HepG2 (cell line): ENCODE measurements around the gene MAPK14. TPM values are rescaled to one million over a fixed set of nuclear protein-coding genes. Genes with fewer than 3 reads are reported as not detected.

Experiments
- ATF4 ChIP-seq, 2 experiments: fragments of 450-650 bp in 1 of 2; sonication (generic) in 1 of 2; formaldehyde crosslinking; IDR thresholded peaks; 2 replicates each; pipeline versions ENCODE4 v1.5.0 to v1.8.0; 2020 to 2022; ENCODE audit warnings: mild to moderate bottlenecking in 1 of 2, missing genetic modification reagents in 1 of 2
- BCL6 ChIP-seq: IDR thresholded peaks from 2 replicates; pipeline ENCODE4 v1.6.1; 2016; ENCODE audit warnings: missing genetic modification reagents, missing compliant biosample characterization
- GATAD1 ChIP-seq: IDR thresholded peaks from 2 replicates; pipeline ENCODE4 v1.6.1; 2016; ENCODE audit warnings: missing genetic modification reagents, missing compliant biosample characterization
- ISL2 ChIP-seq: sonication (generic); formaldehyde crosslinking; IDR thresholded peaks from 2 replicates; pipeline ENCODE4 v1.5.0; 2020; ENCODE audit warnings: missing genetic modification reagents
- KDM5A ChIP-seq: fragments of 200-600 bp; sonication (generic); IDR thresholded peaks from 2 replicates; pipeline ENCODE4 v1.7.0; 2018; ENCODE audit warnings: antibody characterized with exemption, mild to moderate bottlenecking, low read length, borderline replicate concordance
- KMT2A ChIP-seq: sonication (generic); formaldehyde crosslinking; IDR thresholded peaks from 2 replicates; pipeline ENCODE4 v1.4.0; 2020; ENCODE audit warnings: missing genetic modification reagents
- KMT2B ChIP-seq: IDR thresholded peaks from 2 replicates; pipeline ENCODE4 v1.6.1; 2016; ENCODE audit warnings: missing genetic modification reagents, missing compliant biosample characterization
- MXD4 ChIP-seq: IDR thresholded peaks from 2 replicates; pipeline ENCODE4 v1.6.1; 2016; ENCODE audit warnings: mild to moderate bottlenecking, missing biosample characterization, missing genetic modification reagents
- NFKBIZ ChIP-seq: IDR thresholded peaks from 2 replicates; pipeline ENCODE4 v1.6.1; 2018; ENCODE audit warnings: missing genetic modification reagents, missing compliant biosample characterization
- PATZ1 ChIP-seq: sonication (generic); formaldehyde crosslinking; IDR thresholded peaks from 2 replicates; pipeline ENCODE4 v1.4.0; 2020; ENCODE audit warnings: missing genetic modification reagents
- RFXAP ChIP-seq: sonication (generic); formaldehyde crosslinking; IDR thresholded peaks from 2 replicates; pipeline ENCODE4 v1.4.0; 2020; ENCODE audit warnings: missing genetic modification reagents, borderline replicate concordance
- TFDP1 ChIP-seq: IDR thresholded peaks from 2 replicates; pipeline ENCODE4 v1.6.1; 2016; ENCODE audit warnings: missing compliant biosample characterization, missing genetic modification reagents, borderline replicate concordance
- ZFP41 ChIP-seq: sonication (generic); formaldehyde crosslinking; IDR thresholded peaks from 2 replicates; pipeline ENCODE4 v1.4.0; 2020; ENCODE audit warnings: mild to moderate bottlenecking, missing genetic modification reagents, borderline replicate concordance
- ZFY ChIP-seq: sonication (generic); formaldehyde crosslinking; IDR thresholded peaks from 2 replicates; pipeline ENCODE4 v1.4.0; 2020; ENCODE audit warnings: missing genetic modification reagents
- ZNF414 ChIP-seq: sonication (generic); formaldehyde crosslinking; IDR thresholded peaks from 2 replicates; pipeline ENCODE4 v1.5.0; 2020; ENCODE audit warnings: missing genetic modification reagents
- ZNF607 ChIP-seq: sonication (generic); formaldehyde crosslinking; IDR thresholded peaks from 2 replicates; pipeline ENCODE4 v1.5.1; 2020; ENCODE audit warnings: missing genetic modification reagents, mild to moderate bottlenecking, borderline replicate concordance
- ZNF652 ChIP-seq: IDR thresholded peaks from 2 replicates; pipeline ENCODE4 v1.6.1; 2016; ENCODE audit warnings: low read depth, borderline replicate concordance
- ZNF724P ChIP-seq: sonication (generic); formaldehyde crosslinking; IDR thresholded peaks from 2 replicates; pipeline ENCODE4 v1.8.0; 2022; ENCODE audit warnings: missing genetic modification reagents, borderline replicate concordance
- ZSCAN29 ChIP-seq: sonication (generic); formaldehyde crosslinking; conservative IDR thresholded peaks from 2 replicates; pipeline ENCODE4 v1.4.0; 2020; ENCODE audit warnings: mild to moderate bottlenecking, missing genetic modification reagents
- polyA plus RNA-seq, 8 experiments: library from polyadenylated mRNA; depleted of rRNA in 3 of 8; stranded (reverse) in 7 of 8; unstranded in 1 of 8; fragments of >200 nt; fragmentation: Illumina TruSeq in 4 of 8; extraction: Trizol in 4 of 8; gene quantifications; 2 replicates each; pipeline versions ENCODE4 v1.2.1 to v1.2.3, GENCODE V29; 2011 to 2016; ENCODE audit warnings: low read depth in 4 of 8, missing spikeins in 1 of 8, mixed read lengths in 1 of 8; ENCODE audit not compliant: insufficient read depth in 1 of 8
- total RNA-seq, 5 experiments: library from RNA; depleted of rRNA; stranded (reverse); fragments of >200 nt; fragmentation: Illumina TruSeq; extraction: Trizol; gene quantifications; 2 replicates each; pipeline ENCODE4 v1.2.3, GENCODE V29; 2016; ENCODE audit warnings: low read depth in 1 of 5
- TF ChIP-seq, protein P1 (sequence below): sonication (generic); formaldehyde crosslinking; IDR thresholded peaks from 2 replicates; pipeline ENCODE4 v1.4.0; 2020; ENCODE audit warnings: missing genetic modification reagents, borderline replicate concordance

The MAPK14 gene
- total and polyA plus RNA-seq, 2 of the 13 experiments (the other 11 are each of a cell fraction or from before 2014, with no cell fraction given) = 66.3 to 67.3 TPM

- TF ChIP-seq ZNF724P = no peak
- 0 out of 2 replicates have a peak, but pooled peaks have one; percentile 60 for TF ChIP-seq ZSCAN29 (CRISPR knock-in tag)
- no peak for TF ChIP-seq ZFP41 (CRISPR knock-in tag)
- no peak for TF ChIP-seq ZFY (CRISPR knock-in tag)
- TF ChIP-seq ZNF414 (CRISPR knock-in tag) = no peak
- 0 out of 2 replicates have a peak, but pooled peaks have one; percentile 40 for TF ChIP-seq ZNF607 (CRISPR knock-in tag)
- 0 out of 4 replicates have a peak, but pooled peaks of 1 of the 2 experiments have one; percentile 14 for TF ChIP-seq ATF4 (CRISPR knock-in tag; IDR thresholded peaks at IDR 0.05)
- TF ChIP-seq PATZ1 (CRISPR knock-in tag) = peak; percentile 54
- peak; percentile 63; the same call in 1 of the 2 replicates for TF ChIP-seq KMT2B (CRISPR knock-in tag)
- peak; percentile 43 for TF ChIP-seq GATAD1
- 0 out of 2 replicates have a peak, but pooled peaks have one; percentile 30 for TF ChIP-seq NFKBIZ (CRISPR knock-in tag)
- TF ChIP-seq KMT2A (CRISPR knock-in tag) = peak; percentile 50; the same call in 1 of the 2 replicates
- TF ChIP-seq ISL2 (CRISPR knock-in tag) = peak; percentile 76; the same call in 1 of the 2 replicates
- TF ChIP-seq TFDP1 (CRISPR knock-in tag) = 0 out of 2 replicates have a peak, but pooled peaks have one; percentile 23
- TF ChIP-seq, protein P1, sequence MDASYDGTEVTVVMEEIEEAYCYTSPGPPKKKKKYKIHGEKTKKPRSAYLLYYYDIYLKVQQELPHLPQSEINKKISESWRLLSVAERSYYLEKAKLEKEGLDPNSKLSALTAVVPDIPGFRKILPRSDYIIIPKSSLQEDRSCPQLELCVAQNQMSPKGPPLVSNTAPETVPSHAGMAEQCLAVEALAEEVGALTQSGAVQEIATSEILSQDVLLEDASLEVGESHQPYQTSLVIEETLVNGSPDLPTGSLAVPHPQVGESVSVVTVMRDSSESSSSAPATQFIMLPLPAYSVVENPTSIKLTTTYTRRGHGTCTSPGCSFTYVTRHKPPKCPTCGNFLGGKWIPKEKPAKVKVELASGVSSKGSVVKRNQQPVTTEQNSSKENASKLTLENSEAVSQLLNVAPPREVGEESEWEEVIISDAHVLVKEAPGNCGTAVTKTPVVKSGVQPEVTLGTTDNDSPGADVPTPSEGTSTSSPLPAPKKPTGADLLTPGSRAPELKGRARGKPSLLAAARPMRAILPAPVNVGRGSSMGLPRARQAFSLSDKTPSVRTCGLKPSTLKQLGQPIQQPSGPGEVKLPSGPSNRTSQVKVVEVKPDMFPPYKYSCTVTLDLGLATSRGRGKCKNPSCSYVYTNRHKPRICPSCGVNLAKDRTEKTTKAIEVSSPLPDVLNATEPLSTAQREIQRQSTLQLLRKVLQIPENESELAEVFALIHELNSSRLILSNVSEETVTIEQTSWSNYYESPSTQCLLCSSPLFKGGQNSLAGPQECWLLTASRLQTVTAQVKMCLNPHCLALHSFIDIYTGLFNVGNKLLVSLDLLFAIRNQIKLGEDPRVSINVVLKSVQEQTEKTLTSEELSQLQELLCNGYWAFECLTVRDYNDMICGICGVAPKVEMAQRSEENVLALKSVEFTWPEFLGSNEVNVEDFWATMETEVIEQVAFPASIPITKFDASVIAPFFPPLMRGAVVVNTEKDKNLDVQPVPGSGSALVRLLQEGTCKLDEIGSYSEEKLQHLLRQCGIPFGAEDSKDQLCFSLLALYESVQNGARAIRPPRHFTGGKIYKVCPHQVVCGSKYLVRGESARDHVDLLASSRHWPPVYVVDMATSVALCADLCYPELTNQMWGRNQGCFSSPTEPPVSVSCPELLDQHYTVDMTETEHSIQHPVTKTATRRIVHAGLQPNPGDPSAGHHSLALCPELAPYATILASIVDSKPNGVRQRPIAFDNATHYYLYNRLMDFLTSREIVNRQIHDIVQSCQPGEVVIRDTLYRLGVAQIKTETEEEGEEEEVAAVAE (CRISPR knock-in tag) = 0 out of 2 replicates have a peak, but pooled peaks have one; percentile 27
- 0 out of 2 replicates have a peak, but pooled peaks have one; percentile 23 for TF ChIP-seq RFXAP
- peak; percentile 89 for TF ChIP-seq BCL6 (CRISPR knock-in tag)
- TF ChIP-seq KDM5A = peak; percentile 36; the same call in 1 of the 2 replicates
- peak; percentile 45; the same call in 1 of the 2 replicates for TF ChIP-seq MXD4 (CRISPR knock-in tag)
- 0 out of 2 replicates have a peak, but pooled peaks have one; percentile 24 for TF ChIP-seq ZNF652
Observed at GRCh38 chr6:36064770-36065396, 37.3 kb downstream of the MAPK14 start (continued).
